ENCODE results near the gene PARD3.

The PARD3 gene

GRCh38 chr10:34612938-34613337 lies 202.2 kb downstream of the PARD3 start:
- H3K4me2 ChIP-seq (ENCODE audit: low read length) = no peak overlapping the region
- no peaks in the 10 kb centered on the region for H3K4me1 ChIP-seq
- H3K36me3 ChIP-seq (ENCODE audit: control insufficient read depth, insufficient read depth, low read length) = no peaks in the 10 kb centered on the region
- no peak for TF ChIP-seq CTCF (IDR thresholded peaks at IDR 0.05)
- H3K9ac ChIP-seq = no peak overlapping the region
- no peak overlapping the region for H3K27ac ChIP-seq
- peaks cover 4% of the 10 kb centered on the region for H3K79me2 ChIP-seq
- H2AFZ ChIP-seq = no peak overlapping the region
- no peaks in the 10 kb centered on the region for H3K9me3 ChIP-seq (ENCODE audit: control insufficient read depth, low read length)
- no peak overlapping the region for H3K4me3 ChIP-seq (ENCODE audit: low read depth, low read length)
- no peaks in the 10 kb centered on the region for H3K27me3 ChIP-seq (ENCODE audit: control insufficient read depth, insufficient read depth, low read length)

- H3K4me3 ChIP-seq (ENCODE audit: low read depth, low read length) = no peak overlapping the region
- no peak overlapping the region for H3K27ac ChIP-seq
- no peak overlapping the region for H3K9ac ChIP-seq
- H3K9me3 ChIP-seq (ENCODE audit: control insufficient read depth, low read length) = no peaks in the 10 kb centered on the region
- no peak overlapping the region for H2AFZ ChIP-seq
- peaks cover 4% of the 10 kb centered on the region for H3K79me2 ChIP-seq
- H3K36me3 ChIP-seq (ENCODE audit: control insufficient read depth, insufficient read depth, low read length) = no peaks in the 10 kb centered on the region
- TF ChIP-seq CTCF (IDR thresholded peaks at IDR 0.05) = no peak
- H3K4me2 ChIP-seq (ENCODE audit: low read length) = no peak overlapping the region
- H3K4me1 ChIP-seq = no peaks in the 10 kb centered on the region
- H3K27me3 ChIP-seq (ENCODE audit: control insufficient read depth, insufficient read depth, low read length) = no peaks in the 10 kb centered on the region
These were observed 202.7 kb downstream of the PARD3 start for GRCh38 chr10:34612446-34612845.

- Histone ChIP-seq H3K9ac (no peak overlapping the region), H3K4me3 (ENCODE audit: low read depth, low read length) (no peak overlapping the region), H3K27ac (no peak overlapping the region), H3K9me3 (ENCODE audit: control insufficient read depth, low read length) (no peaks in the 10 kb centered on the region), H3K4me1 (no peaks in the 10 kb centered on the region), H3K79me2 (no peaks in the 10 kb centered on the region), H2AFZ (no peak overlapping the region), H3K36me3 (ENCODE audit: control insufficient read depth, insufficient read depth, low read length) (no peaks in the 10 kb centered on the region), H3K27me3 (ENCODE audit: control insufficient read depth, insufficient read depth, low read length) (no peaks in the 10 kb centered on the region), H3K4me2 (ENCODE audit: low read length) (no peak overlapping the region)
- TF ChIP-seq CTCF (IDR thresholded peaks at IDR 0.05) = no peak
These were observed 205.7 kb downstream of the PARD3 start for GRCh38 chr10:34609287-34609940.

DNA sequence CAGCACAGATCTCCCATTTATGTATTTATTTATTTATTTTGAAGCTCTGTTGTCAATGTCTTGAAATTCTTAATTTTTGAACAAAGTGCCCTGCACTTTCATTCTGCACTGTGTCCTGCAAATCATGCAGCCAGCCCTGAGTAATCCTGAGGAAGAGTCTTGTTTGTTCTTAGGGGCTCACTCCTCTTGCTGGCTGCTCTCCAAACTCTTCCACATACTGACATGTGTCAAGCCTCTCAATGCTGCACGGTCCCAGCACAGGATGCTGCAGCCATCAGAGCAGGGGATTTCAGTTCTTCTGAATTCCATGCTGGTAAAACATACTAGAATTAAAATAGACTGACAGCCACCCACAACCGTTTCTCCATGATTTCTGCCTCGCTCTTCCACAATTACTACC lies 207.2 kb downstream of the PARD3 start:
- no peak overlapping the region for H3K27ac ChIP-seq
- TF ChIP-seq CTCF (IDR thresholded peaks at IDR 0.05) = no peak
- no peak overlapping the region for H3K4me3 ChIP-seq (ENCODE audit: low read depth, low read length)
- H3K4me2 ChIP-seq (ENCODE audit: low read length) = no peak overlapping the region
- H3K27me3 ChIP-seq (ENCODE audit: control insufficient read depth, insufficient read depth, low read length) = no peaks in the 10 kb centered on the region
- no peaks in the 10 kb centered on the region for H3K4me1 ChIP-seq
- no peaks in the 10 kb centered on the region for H3K36me3 ChIP-seq (ENCODE audit: control insufficient read depth, insufficient read depth, low read length)
- H3K9ac ChIP-seq = no peak overlapping the region
- no peak overlapping the region for H2AFZ ChIP-seq
- no peaks in the 10 kb centered on the region for H3K9me3 ChIP-seq (ENCODE audit: control insufficient read depth, low read length)
- H3K79me2 ChIP-seq = no peaks in the 10 kb centered on the region

- Histone ChIP-seq H3K4me2 (ENCODE audit: low read length) (no peak overlapping the region), H3K4me3 (ENCODE audit: low read depth, low read length) (no peak overlapping the region), H3K27me3 (ENCODE audit: control insufficient read depth, insufficient read depth, low read length) (no peaks in the 10 kb centered on the region), H3K36me3 (ENCODE audit: control insufficient read depth, insufficient read depth, low read length) (no peaks in the 10 kb centered on the region), H3K9ac (no peak overlapping the region), H3K79me2 (no peaks in the 10 kb centered on the region), H2AFZ (no peak overlapping the region), H3K27ac (no peak overlapping the region), H3K9me3 (ENCODE audit: control insufficient read depth, low read length) (no peaks in the 10 kb centered on the region), H3K4me1 (no peaks in the 10 kb centered on the region)
- no peak for TF ChIP-seq CTCF (IDR thresholded peaks at IDR 0.05)
These were observed 208.2 kb downstream of the PARD3 start for GRCh38 chr10:34606890-34607289.

Data from parathyroid adenoma (tissue), 2 donors.